ENCODE data around the gene UNC13D.

GRCh38 chr17:75849724-75850123 lies 5.5 kb upstream of the UNC13D start:
- TF ChIP-seq POLR2A (IDR thresholded peaks at IDR 0.05), result no peak
- TF ChIP-seq CTCF (IDR thresholded peaks at IDR 0.05), result no peak
- no peak for TF ChIP-seq POLR2AphosphoS5 (IDR thresholded peaks at IDR 0.05; ENCODE audit: insufficient read depth in 1 of 2, low read depth in 1 of 2)
